HepG2 (cell line): Measurements from ENCODE around the gene SLA2. TPM values are rescaled to one million over a fixed set of nuclear protein-coding genes. Genes with fewer than 3 reads are reported as not detected.

Source experiments
- ATAC-seq: fragments of 200-7000 bp; cut with Tn5 transposase; 3 replicates; pipeline ENCODE4 v1.9.1; 2020; ENCODE audit warnings: mild to moderate bottlenecking, moderate library complexity
- BruUV-seq: library from RNA; stranded (reverse); fragments of 400-500 nt; replicated peaks from 2 replicates; lab custom pipeline; 2021; lab: Mats Ljungman, UMichigan
- CTCF ChIA-PET: fragments of 300-600 bp; formaldehyde crosslinking; extraction: SDS; loops from one replicate; lab custom pipeline; 2021; ENCODE audit warnings: low total read pairs, inconsistent platforms, low intra/inter-chr PET ratio; lab: Yijun Ruan, JAX
- POLR2A ChIA-PET: fragments of 350-600 bp; sonication (Branson Sonifier 250); formaldehyde crosslinking; loops from one replicate; lab custom pipeline; 2020; ENCODE audit warnings: antibody characterized with exemption, inconsistent platforms; lab: Yijun Ruan, JAX
- DNase-seq: peaks from one replicate; pipeline ENCODE4 v3.0.0-alpha.2; 2015; ENCODE audit warnings: low spot score
- FAIRE-seq: peaks from 3 replicates; lab custom pipeline; 2011; peaks lifted over from hg19 to GRCh38; lab: Jason Lieb, UNC
- H2AFZ ChIP-seq: one replicate; pipeline ENCODE4 v1.6.1; 2011; ENCODE audit warnings: low read length, inconsistent platforms
- H3K27ac ChIP-seq: fragments of 300-600 bp; 3 replicates; pipeline ENCODE4 v1.8.0; 2011; ENCODE audit warnings: mixed run types, mild to moderate bottlenecking, mixed read lengths, low read length, inconsistent platforms; ENCODE audit not compliant: insufficient read depth; ENCODE audit errors: extremely low read length
- H3K27me3 ChIP-seq, 2 experiments: fragments of 200-600 bp in 1 of 2; 2 replicates in 1 of 2; 3 replicates in 1 of 2; pipeline versions ENCODE4 v1.6.0 to v1.8.0; 2011; ENCODE audit warnings: low read length in 2 of 2, mild to moderate bottlenecking in 2 of 2, moderate library complexity in 2 of 2, inconsistent platforms in 1 of 2; ENCODE audit not compliant: insufficient read depth in 2 of 2, control insufficient read depth in 1 of 2
- H3K36me3 ChIP-seq, 2 experiments: fragments of 200-600 bp in 1 of 2; replicated peaks in 1 of 2; 2 replicates in 1 of 2; 3 replicates in 1 of 2; pipeline versions ENCODE4 v1.5.1 to v1.8.0; 2011; ENCODE audit warnings: low read length in 2 of 2, inconsistent platforms in 1 of 2; ENCODE audit not compliant: insufficient read depth in 2 of 2, control insufficient read depth in 1 of 2
- H3K4me1 ChIP-seq: 2 replicates; pipeline ENCODE4 v1.5.1; 2012; ENCODE audit warnings: low read length, inconsistent platforms; ENCODE audit not compliant: insufficient read depth
- H3K4me2 ChIP-seq: 2 replicates; pipeline ENCODE4 v1.6.0; 2011; ENCODE audit warnings: low read depth, low read length, inconsistent platforms
- H3K4me3 ChIP-seq, 3 experiments: fragments of 200-600 bp in 1 of 3; sonication (generic), shearing (Covaris generic) in 1 of 3; replicated peaks in 1 of 3; 2 replicates each; pipeline ENCODE4 v1.5.1; 2011 to 2016; ENCODE audit warnings: low read length in 3 of 3, inconsistent platforms in 2 of 3, low read depth in 2 of 3, mild to moderate bottlenecking in 2 of 3, control low read depth in 1 of 3, mixed read lengths in 1 of 3; ENCODE audit not compliant: insufficient read depth in 1 of 3
- H3K79me2 ChIP-seq: one replicate; pipeline ENCODE4 v1.6.1; 2011; ENCODE audit warnings: low read length, inconsistent platforms; ENCODE audit not compliant: insufficient read depth
- H3K9ac ChIP-seq: 2 replicates; pipeline ENCODE4 v1.6.0; 2011; ENCODE audit warnings: mild to moderate bottlenecking, low read depth, low read length, inconsistent platforms; ENCODE audit not compliant: insufficient read depth
- H3K9me3 ChIP-seq: 2 replicates; pipeline ENCODE4 v1.5.1; 2012; ENCODE audit warnings: mild to moderate bottlenecking, low read length
- H4K20me1 ChIP-seq: 2 replicates; pipeline ENCODE4 v1.6.0; 2011; ENCODE audit warnings: inconsistent platforms, mild to moderate bottlenecking, low read length, moderate library complexity; ENCODE audit not compliant: insufficient read depth
- CCDC6 ChIP-seq: sonication (generic); formaldehyde crosslinking; IDR thresholded peaks from 2 replicates; pipeline ENCODE4 v1.8.1; 2022; ENCODE audit warnings: mild to moderate bottlenecking, missing genetic modification reagents, moderate library complexity
- CHCHD3 ChIP-seq: sonication (generic); formaldehyde crosslinking; IDR thresholded peaks from 2 replicates; pipeline ENCODE4 v1.8.0; 2022; ENCODE audit warnings: mild to moderate bottlenecking, missing genetic modification reagents, moderate library complexity
- GATAD2A ChIP-seq: IDR thresholded peaks from 2 replicates; pipeline ENCODE4 v1.6.1; 2016
- ZIK1 ChIP-seq: sonication (generic); formaldehyde crosslinking; IDR thresholded peaks from 2 replicates; pipeline ENCODE4 v1.5.0; 2020; ENCODE audit warnings: mild to moderate bottlenecking, low read depth, missing genetic modification reagents, borderline replicate concordance
- ZNF224 ChIP-seq: sonication (generic); formaldehyde crosslinking; IDR thresholded peaks from 2 replicates; pipeline ENCODE4 v1.5.0; 2020; ENCODE audit warnings: mild to moderate bottlenecking, missing genetic modification reagents
- ZNF431 ChIP-seq: sonication (generic); formaldehyde crosslinking; IDR thresholded peaks from 2 replicates; pipeline ENCODE4 v1.9.0; 2022; ENCODE audit warnings: missing genetic modification reagents, low read depth, mild to moderate bottlenecking, borderline replicate concordance
- ZNF629 ChIP-seq: sonication (generic); formaldehyde crosslinking; conservative IDR thresholded peaks from 2 replicates; pipeline ENCODE4 v1.5.0; 2020; ENCODE audit warnings: missing genetic modification reagents
- ZNF660 ChIP-seq: sonication (generic); formaldehyde crosslinking; IDR thresholded peaks from 2 replicates; pipeline ENCODE4 v1.5.1; 2020; ENCODE audit warnings: mild to moderate bottlenecking, low read depth, missing genetic modification reagents, borderline replicate concordance
- ZNF879 ChIP-seq: sonication (generic); formaldehyde crosslinking; IDR thresholded peaks from 2 replicates; pipeline ENCODE4 v1.8.1; 2023; ENCODE audit warnings: missing genetic modification reagents
- WGBS: methylation state at CpG from one replicate; pipeline ENCODE4 v1.1.6; 2017; ENCODE audit warnings: low lambda C conversion rate; 5-methylcytosine and 5-hydroxymethylcytosine counted together
- in situ Hi-C: cut with HindIII; loops from 2 replicates; pipeline ENCODE4 v1.10.0; 2017; ENCODE audit warnings: low pct_unique_long_range_greater_than_20kb; ENCODE audit not compliant: extremely low pct_ligation_motif_present
- intact Hi-C: fragments of 100-400 bp; cut with micrococcal nuclease; formaldehyde crosslinking; loops from one replicate; pipeline ENCODE4 v1.10.0; 2022; ENCODE audit not compliant: unreplicated experiment
- polyA plus RNA-seq, 8 experiments: library from polyadenylated mRNA; depleted of rRNA in 3 of 8; stranded (reverse) in 7 of 8; unstranded in 1 of 8; fragments of >200 nt; fragmentation: Illumina TruSeq in 4 of 8; extraction: Trizol in 4 of 8; gene quantifications; 2 replicates each; pipeline versions ENCODE4 v1.2.1 to v1.2.3, GENCODE V29; 2011 to 2016; ENCODE audit warnings: low read depth in 4 of 8, missing spikeins in 1 of 8, mixed read lengths in 1 of 8; ENCODE audit not compliant: insufficient read depth in 1 of 8
- total RNA-seq, 5 experiments: library from RNA; depleted of rRNA; stranded (reverse); fragments of >200 nt; fragmentation: Illumina TruSeq; extraction: Trizol; gene quantifications; 2 replicates each; pipeline ENCODE4 v1.2.3, GENCODE V29; 2016; ENCODE audit warnings: low read depth in 1 of 5
- TF ChIP-seq, protein P1 (sequence below), 2 experiments: sonication (generic) in 1 of 2; formaldehyde crosslinking in 1 of 2; IDR thresholded peaks; 2 replicates each; pipeline versions ENCODE4 v1.6.1 to v1.9.0; 2014 to 2022; ENCODE audit warnings: antibody characterized with exemption in 1 of 2, borderline replicate concordance in 1 of 2, inconsistent platforms in 1 of 2, low read depth in 1 of 2, missing genetic modification reagents in 1 of 2
- TF ChIP-seq, protein P2 (sequence below): sonication (generic); formaldehyde crosslinking; IDR thresholded peaks from 2 replicates; pipeline ENCODE4 v1.5.0; 2020; ENCODE audit warnings: missing genetic modification reagents, mild to moderate bottlenecking, borderline replicate concordance
- TF ChIP-seq, protein P3 (sequence below): sonication (generic); formaldehyde crosslinking; IDR thresholded peaks from 2 replicates; pipeline ENCODE4 v1.5.0; 2020; ENCODE audit warnings: mild to moderate bottlenecking, missing genetic modification reagents

SLA2 gene
- total and polyA plus RNA-seq, 2 of the 13 experiments (the other 11 are each of a cell fraction or from before 2014, with no cell fraction given): 1.6 to 3.6 TPM

DNA sequence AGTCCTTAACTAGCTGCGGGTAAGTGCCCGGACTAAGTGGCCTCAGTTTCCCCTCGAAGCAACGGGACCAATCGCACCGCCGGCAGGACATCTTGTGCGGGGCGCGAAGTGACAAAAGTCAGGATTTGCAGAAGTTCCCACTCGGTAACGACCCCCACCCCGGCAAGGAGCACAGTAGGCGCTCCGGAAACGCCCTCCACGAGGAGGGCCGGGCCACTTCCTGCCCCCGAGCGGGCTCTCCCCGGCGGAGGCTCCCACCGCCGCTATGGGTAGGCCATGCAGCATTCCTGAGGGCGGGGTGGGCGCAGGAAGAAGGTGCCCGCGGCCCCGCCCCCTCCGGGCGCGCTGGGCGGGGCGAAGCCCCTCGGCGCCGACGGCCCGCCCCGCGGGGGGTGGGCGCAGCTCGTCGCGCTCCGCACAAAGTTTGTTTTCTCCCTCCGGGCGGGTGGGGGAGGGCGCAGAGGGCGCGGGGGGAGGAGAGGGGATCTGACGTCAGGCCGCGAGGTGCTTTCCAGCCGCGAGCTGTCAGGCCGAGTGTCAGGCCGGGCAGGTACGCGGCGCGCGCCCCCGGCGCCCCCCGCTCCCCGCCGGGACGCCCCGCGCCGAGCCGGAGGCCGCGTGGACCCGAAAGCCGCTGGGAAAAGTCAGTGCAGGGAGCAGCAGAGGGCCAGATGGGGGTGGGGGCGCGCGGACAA, 72.7 kb downstream of the SLA2 start, which contains the start of gene TGIF2:
TSS of gene TGIF2 (plus strand) at position 495 of the 695 bp plus-strand sequence. CDS start 5,178 bp downstream, outside the sequence.
- H3K79me2 ChIP-seq: peaks cover 43% of the 10 kb centered on the region
- H3K4me3 ChIP-seq: peak within 1 kb of the TSS; percentile 86 to 90 (median 86)
- ChIA-PET CTCF (interaction anchor here (1.1 kb wide), 1 partner anchor 10 kb away, joined by 3 read pairs; no protein-coding TSS in a partner anchor), POLR2A (interaction anchor here (0.7 to 9.0 kb wide), 20 partner anchors 11 to 831 kb away, joined by 3 to 167 read pairs (median 5); partner anchors contain the start of genes DSN1, RAB5IF, RBM39 and SCAND1)
- H3K4me2 ChIP-seq: peak within 1 kb of the TSS; percentile 99
- H2AFZ ChIP-seq: peak within 1 kb of the TSS; percentile 4
- in situ Hi-C loops (no loop called here), intact Hi-C loops (loop anchor here (1.0 to 10.0 kb wide), 3 partner anchors 16 to 108 kb away; partner anchors contain the start of gene RAB5IF)
- H4K20me1 ChIP-seq: peaks cover 25% of the 10 kb centered on the region
- no peaks in the 10 kb centered on the region; a peak in 1 of 5 replicates for H3K27me3 ChIP-seq
- under 1% methylated on average over 35 of the region's 80 CpGs for WGBS
- H3K27ac ChIP-seq: peak within 1 kb of the TSS; percentile 89
- DNase-seq: peak; percentile 92
- peak; percentile 72 for ATAC-seq
- H3K9me3 ChIP-seq: no peaks in the 10 kb centered on the region
- FAIRE-seq: no peak
- peaks cover 38% of the 10 kb centered on the region for H3K4me1 ChIP-seq
- H3K9ac ChIP-seq: peak within 1 kb of the TSS; percentile 92
- no peaks in the 10 kb centered on the region; a peak in 3 of 5 replicates for H3K36me3 ChIP-seq
- BruUV-seq: no TSS peak
- TF ChIP-seq, protein P1, sequence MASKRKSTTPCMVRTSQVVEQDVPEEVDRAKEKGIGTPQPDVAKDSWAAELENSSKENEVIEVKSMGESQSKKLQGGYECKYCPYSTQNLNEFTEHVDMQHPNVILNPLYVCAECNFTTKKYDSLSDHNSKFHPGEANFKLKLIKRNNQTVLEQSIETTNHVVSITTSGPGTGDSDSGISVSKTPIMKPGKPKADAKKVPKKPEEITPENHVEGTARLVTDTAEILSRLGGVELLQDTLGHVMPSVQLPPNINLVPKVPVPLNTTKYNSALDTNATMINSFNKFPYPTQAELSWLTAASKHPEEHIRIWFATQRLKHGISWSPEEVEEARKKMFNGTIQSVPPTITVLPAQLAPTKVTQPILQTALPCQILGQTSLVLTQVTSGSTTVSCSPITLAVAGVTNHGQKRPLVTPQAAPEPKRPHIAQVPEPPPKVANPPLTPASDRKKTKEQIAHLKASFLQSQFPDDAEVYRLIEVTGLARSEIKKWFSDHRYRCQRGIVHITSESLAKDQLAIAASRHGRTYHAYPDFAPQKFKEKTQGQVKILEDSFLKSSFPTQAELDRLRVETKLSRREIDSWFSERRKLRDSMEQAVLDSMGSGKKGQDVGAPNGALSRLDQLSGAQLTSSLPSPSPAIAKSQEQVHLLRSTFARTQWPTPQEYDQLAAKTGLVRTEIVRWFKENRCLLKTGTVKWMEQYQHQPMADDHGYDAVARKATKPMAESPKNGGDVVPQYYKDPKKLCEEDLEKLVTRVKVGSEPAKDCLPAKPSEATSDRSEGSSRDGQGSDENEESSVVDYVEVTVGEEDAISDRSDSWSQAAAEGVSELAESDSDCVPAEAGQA (IDR thresholded peaks at IDR 0.05; ENCODE audit: low read depth): peak; percentile 64; the same call in 1 of the 2 replicates
- TF ChIP-seq, protein P1 (CRISPR knock-in tag; IDR thresholded peaks at IDR 0.05; ENCODE audit: borderline replicate concordance): no peak; the same call in 1 of the 2 replicates
- TF ChIP-seq CHCHD3 (peak; percentile 65; the same call in 1 of the 2 replicates), CCDC6 (CRISPR knock-in tag) (peak; percentile 89; the same call in 1 of the 2 replicates), ZIK1 (CRISPR knock-in tag) (no peak; the same call in 1 of the 2 replicates), ZNF224 (no peak; the same call in 1 of the 2 replicates), ZNF660 (CRISPR knock-in tag) (no peak), ZNF879 (CRISPR knock-in tag) (peak; percentile 96), GATAD2A (CRISPR knock-in tag) (peak; percentile 78), ZNF629 (CRISPR knock-in tag) (peak; percentile 62), ZNF431 (CRISPR knock-in tag) (peak; percentile 85)
- TF ChIP-seq, protein P2, sequence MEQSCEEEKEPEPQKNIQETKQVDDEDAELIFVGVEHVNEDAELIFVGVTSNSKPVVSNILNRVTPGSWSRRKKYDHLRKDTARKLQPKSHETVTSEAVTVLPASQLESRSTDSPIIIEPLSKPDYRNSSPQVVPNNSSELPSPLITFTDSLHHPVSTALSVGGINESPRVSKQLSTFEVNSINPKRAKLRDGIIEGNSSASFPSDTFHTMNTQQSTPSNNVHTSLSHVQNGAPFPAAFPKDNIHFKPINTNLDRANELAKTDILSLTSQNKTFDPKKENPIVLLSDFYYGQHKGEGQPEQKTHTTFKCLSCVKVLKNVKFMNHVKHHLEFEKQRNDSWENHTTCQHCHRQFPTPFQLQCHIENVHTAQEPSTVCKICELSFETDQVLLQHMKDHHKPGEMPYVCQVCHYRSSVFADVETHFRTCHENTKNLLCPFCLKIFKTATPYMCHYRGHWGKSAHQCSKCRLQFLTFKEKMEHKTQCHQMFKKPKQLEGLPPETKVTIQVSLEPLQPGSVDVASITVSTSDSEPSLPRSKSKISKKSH (CRISPR knock-in tag): peak; percentile 94
- TF ChIP-seq, protein P3, sequence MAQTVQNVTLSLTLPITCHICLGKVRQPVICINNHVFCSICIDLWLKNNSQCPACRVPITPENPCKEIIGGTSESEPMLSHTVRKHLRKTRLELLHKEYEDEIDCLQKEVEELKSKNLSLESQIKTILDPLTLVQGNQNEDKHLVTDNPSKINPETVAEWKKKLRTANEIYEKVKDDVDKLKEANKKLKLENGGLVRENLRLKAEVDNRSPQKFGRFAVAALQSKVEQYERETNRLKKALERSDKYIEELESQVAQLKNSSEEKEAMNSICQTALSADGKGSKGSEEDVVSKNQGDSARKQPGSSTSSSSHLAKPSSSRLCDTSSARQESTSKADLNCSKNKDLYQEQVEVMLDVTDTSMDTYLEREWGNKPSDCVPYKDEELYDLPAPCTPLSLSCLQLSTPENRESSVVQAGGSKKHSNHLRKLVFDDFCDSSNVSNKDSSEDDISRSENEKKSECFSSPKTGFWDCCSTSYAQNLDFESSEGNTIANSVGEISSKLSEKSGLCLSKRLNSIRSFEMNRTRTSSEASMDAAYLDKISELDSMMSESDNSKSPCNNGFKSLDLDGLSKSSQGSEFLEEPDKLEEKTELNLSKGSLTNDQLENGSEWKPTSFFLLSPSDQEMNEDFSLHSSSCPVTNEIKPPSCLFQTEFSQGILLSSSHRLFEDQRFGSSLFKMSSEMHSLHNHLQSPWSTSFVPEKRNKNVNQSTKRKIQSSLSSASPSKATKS (CRISPR knock-in tag): no peak
